HEK293 (cell line): ENCODE results near the gene PKHD1.

Experiments
- CTCF ChIP-seq: fragments of 450-650 bp; formaldehyde crosslinking; IDR thresholded peaks from 2 replicates; pipeline ENCODE4 v1.5.1; 2016; ENCODE audit warnings: missing biosample characterization, missing genetic modification characterization
- PRDM4 ChIP-seq: fragments of 450-650 bp; formaldehyde crosslinking; IDR thresholded peaks from 2 replicates; pipeline ENCODE4 v1.5.1; 2017; ENCODE audit warnings: missing biosample characterization, missing genetic modification characterization
- ZBTB7A ChIP-seq: fragments of 450-650 bp; formaldehyde crosslinking; IDR thresholded peaks from 2 replicates; pipeline ENCODE4 v1.5.1; 2016; ENCODE audit warnings: low read depth, missing biosample characterization, missing genetic modification characterization
- ZNF274 ChIP-seq, 2 experiments: fragments of 200-500 bp in 1 of 2; fragments of 450-650 bp in 1 of 2; sonication (Bioruptor generic) in 1 of 2; formaldehyde crosslinking in 1 of 2; IDR thresholded peaks; 2 replicates each; pipeline versions ENCODE4 v1.5.1 to v1.6.1; 2014 to 2016; ENCODE audit warnings: borderline replicate concordance in 1 of 2, inconsistent platforms in 1 of 2, low read length in 1 of 2, missing biosample characterization in 1 of 2, missing genetic modification characterization in 1 of 2
- ZNF555 ChIP-seq: fragments of 450-650 bp; formaldehyde crosslinking; conservative IDR thresholded peaks from 2 replicates; pipeline ENCODE4 v1.5.1; 2017; ENCODE audit warnings: missing biosample characterization, mild to moderate bottlenecking, missing genetic modification characterization, inconsistent platforms
- ZNF571 ChIP-seq: fragments of 450-650 bp; formaldehyde crosslinking; IDR thresholded peaks from 2 replicates; pipeline ENCODE4 v1.5.0; 2017; ENCODE audit warnings: missing biosample characterization, missing genetic modification characterization
- ZNF768 ChIP-seq: fragments of 450-650 bp; formaldehyde crosslinking; IDR thresholded peaks from 2 replicates; pipeline ENCODE4 v1.5.1; 2018; ENCODE audit warnings: missing biosample characterization, mild to moderate bottlenecking, missing genetic modification characterization

- no peak for TF ChIP-seq CTCF (tag by site-specific recombination)
- no peak for TF ChIP-seq ZNF274 (IDR thresholded peaks at IDR 0.05; ENCODE audit: low read length)
- no peak for TF ChIP-seq ZNF274 (tag by site-specific recombination; IDR thresholded peaks at IDR 0.05; ENCODE audit: borderline replicate concordance)
- TF ChIP-seq ZNF768 (tag by site-specific recombination): no peak
- TF ChIP-seq ZNF571 (tag by site-specific recombination): no peak
- no peak for TF ChIP-seq PRDM4 (tag by site-specific recombination)
- no peak for TF ChIP-seq ZNF555 (tag by site-specific recombination)
- TF ChIP-seq ZBTB7A (tag by site-specific recombination): no peak
Measured at GRCh38 chr6:51578994-51579393, 508.4 kb downstream of the PKHD1 start.
